ELF-1 (cell line): ENCODE measurements around the gene NUCKS1.
"Not testable (repeated sequence)": the region's sequence is repeated elsewhere in the genome, so short reads cannot be mapped to it uniquely, and the experiment has no call there.

Experiments
- DNase-seq: peaks from one replicate; pipeline ENCODE4 v3.0.0-alpha.2; 2016; ENCODE audit warnings: low read depth, low spot score

NUCKS1 gene

GRCh38 chr1:205729945-205730610 lies 19.9 kb downstream of the NUCKS1 start:
- DNase-seq: no peak

- no peak for DNase-seq
These were observed 23.3 kb downstream of the NUCKS1 start for GRCh38 chr1:205726619-205727125.

- DNase-seq: no peak
These were observed 24.5 kb downstream of the NUCKS1 start for GRCh38 chr1:205725514-205725913.

- not testable (repeated sequence) for DNase-seq
These were observed 29.2 kb downstream of the NUCKS1 start for GRCh38 chr1:205720740-205721139.

- no peak for DNase-seq
These were observed 30.2 kb downstream of the NUCKS1 start for GRCh38 chr1:205719762-205720161.

GRCh38 chr1:205719015-205719414 lies 31.0 kb downstream of the NUCKS1 start:
- DNase-seq: no peak

- DNase-seq: no peak
These were observed 33.4 kb downstream of the NUCKS1 start for GRCh38 chr1:205716371-205717132.

- DNase-seq: no peak
These were observed 34.4 kb downstream of the NUCKS1 start for GRCh38 chr1:205715628-205716027.

- DNase-seq: no peak
These were observed 35.1 kb downstream of the NUCKS1 start for GRCh38 chr1:205714906-205715246.

GRCh38 chr1:205714190-205714905 lies 35.6 kb downstream of the NUCKS1 start:
- DNase-seq: no peak

GRCh38 chr1:205711105-205712048 lies 38.6 kb downstream of the NUCKS1 start:
- DNase-seq: peak; percentile 42

GRCh38 chr1:205710201-205711062 lies 39.5 kb downstream of the NUCKS1 start:
- no peak for DNase-seq

- no peak for DNase-seq
These were observed 40.3 kb downstream of the NUCKS1 start for GRCh38 chr1:205709640-205710039.

GRCh38 chr1:205709059-205709398 lies 41.0 kb downstream of the NUCKS1 start:
- no peak for DNase-seq

- DNase-seq: no peak
These were observed 43.1 kb downstream of the NUCKS1 start for GRCh38 chr1:205706601-205707502.

- DNase-seq: no peak
These were observed 45.1 kb downstream of the NUCKS1 start for GRCh38 chr1:205704903-205705302.

- DNase-seq: no peak
These were observed 46.9 kb downstream of the NUCKS1 start for GRCh38 chr1:205703072-205703471.

GRCh38 chr1:205701891-205702290 lies 48.1 kb downstream of the NUCKS1 start:
- DNase-seq: peak; percentile 23

- no peak for DNase-seq
These were observed 48.6 kb downstream of the NUCKS1 start for GRCh38 chr1:205701420-205701819.
